Measurements from ENCODE around the gene CDKN1C.

CDKN1C gene

GRCh38 chr11:2888266-2888968 lies 2.8 kb upstream of the CDKN1C start:
- Histone ChIP-seq H3K36me3 (ENCODE audit: low read length) (no peaks in the 10 kb centered on the region), H3K4me2 (ENCODE audit: low read depth, low read length, poor library complexity, severe bottlenecking) (no peak overlapping the region), H4K20me1 (ENCODE audit: low read depth, low read length) (no peaks in the 10 kb centered on the region), H3K79me2 (ENCODE audit: insufficient read depth, low read length) (no peaks in the 10 kb centered on the region), H2AFZ (ENCODE audit: low read depth, low read length, severe bottlenecking) (no peak overlapping the region), H3K27me3 (ENCODE audit: low read length) (no peaks in the 10 kb centered on the region), H3F3A (ENCODE audit: insufficient read depth) (no peaks in the 10 kb centered on the region), H3K4me3 (ENCODE audit: insufficient read depth, low read length, poor library complexity, severe bottlenecking) (no peak overlapping the region), H3K9me3 (ENCODE audit: insufficient read depth, low read length) (no peaks in the 10 kb centered on the region), H3K9ac (ENCODE audit: low read length) (no peak overlapping the region), H3K27ac (ENCODE audit: low read depth, low read length) (no peak overlapping the region), H3K9me2 (replicated peaks; ENCODE audit: insufficient read depth, low read length) (no peaks in the 10 kb centered on the region)
- TF ChIP-seq, protein P1, sequence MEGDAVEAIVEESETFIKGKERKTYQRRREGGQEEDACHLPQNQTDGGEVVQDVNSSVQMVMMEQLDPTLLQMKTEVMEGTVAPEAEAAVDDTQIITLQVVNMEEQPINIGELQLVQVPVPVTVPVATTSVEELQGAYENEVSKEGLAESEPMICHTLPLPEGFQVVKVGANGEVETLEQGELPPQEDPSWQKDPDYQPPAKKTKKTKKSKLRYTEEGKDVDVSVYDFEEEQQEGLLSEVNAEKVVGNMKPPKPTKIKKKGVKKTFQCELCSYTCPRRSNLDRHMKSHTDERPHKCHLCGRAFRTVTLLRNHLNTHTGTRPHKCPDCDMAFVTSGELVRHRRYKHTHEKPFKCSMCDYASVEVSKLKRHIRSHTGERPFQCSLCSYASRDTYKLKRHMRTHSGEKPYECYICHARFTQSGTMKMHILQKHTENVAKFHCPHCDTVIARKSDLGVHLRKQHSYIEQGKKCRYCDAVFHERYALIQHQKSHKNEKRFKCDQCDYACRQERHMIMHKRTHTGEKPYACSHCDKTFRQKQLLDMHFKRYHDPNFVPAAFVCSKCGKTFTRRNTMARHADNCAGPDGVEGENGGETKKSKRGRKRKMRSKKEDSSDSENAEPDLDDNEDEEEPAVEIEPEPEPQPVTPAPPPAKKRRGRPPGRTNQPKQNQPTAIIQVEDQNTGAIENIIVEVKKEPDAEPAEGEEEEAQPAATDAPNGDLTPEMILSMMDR (IDR thresholded peaks at IDR 0.05; ENCODE audit: insufficient read depth, low read length, poor library complexity, severe bottlenecking), result peak; percentile 99
- TF ChIP-seq EZH2phosphoT487 (conservative IDR thresholded peaks at IDR 0.05; ENCODE audit: low read length), result no peak

DNA sequence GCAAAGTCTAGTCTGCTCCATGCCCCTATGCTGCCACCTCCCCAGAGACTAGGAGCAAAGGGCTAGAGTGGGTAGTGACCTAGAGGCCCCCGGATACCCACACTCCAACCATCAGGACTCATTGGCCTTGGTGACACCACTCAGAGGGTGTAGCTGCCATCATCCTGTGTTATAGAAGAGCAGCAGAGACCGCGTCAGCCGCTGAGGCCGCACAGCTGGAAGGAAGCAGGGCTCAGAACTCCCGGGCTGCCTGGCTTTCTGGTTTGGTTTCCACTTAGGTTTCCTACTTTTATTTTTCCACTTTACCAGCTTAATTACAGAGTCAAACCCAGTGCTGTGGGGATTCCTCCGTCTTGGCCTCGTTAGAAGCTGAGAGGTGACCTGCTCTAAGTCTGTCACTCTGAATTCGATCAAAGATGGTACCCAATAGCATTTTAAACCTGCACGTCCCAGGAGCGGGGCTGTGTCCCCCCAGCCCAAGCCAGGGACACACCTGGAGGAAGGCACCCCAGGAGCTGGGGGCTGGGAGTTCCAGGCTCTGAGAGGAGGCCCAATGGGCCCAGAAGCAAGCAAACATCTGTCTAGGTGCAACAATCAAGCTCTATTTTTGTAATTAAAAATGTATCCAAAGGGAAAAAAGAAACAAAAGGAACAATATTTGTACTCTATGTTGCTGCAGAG lies 2.1 kb upstream of the CDKN1C start:
- Histone ChIP-seq H2AFZ (ENCODE audit: low read depth, low read length, severe bottlenecking) (no peak overlapping the region), H3K4me2 (ENCODE audit: low read depth, low read length, poor library complexity, severe bottlenecking) (no peak overlapping the region), H3K79me2 (ENCODE audit: insufficient read depth, low read length) (no peaks in the 10 kb centered on the region), H3K27me3 (ENCODE audit: low read length) (no peaks in the 10 kb centered on the region), H4K20me1 (ENCODE audit: low read depth, low read length) (no peaks in the 10 kb centered on the region), H3F3A (ENCODE audit: insufficient read depth) (no peaks in the 10 kb centered on the region), H3K9ac (ENCODE audit: low read length) (no peak overlapping the region), H3K4me3 (ENCODE audit: insufficient read depth, low read length, poor library complexity, severe bottlenecking) (no peak overlapping the region), H3K36me3 (ENCODE audit: low read length) (no peaks in the 10 kb centered on the region), H3K9me2 (replicated peaks; ENCODE audit: insufficient read depth, low read length) (no peaks in the 10 kb centered on the region), H3K9me3 (ENCODE audit: insufficient read depth, low read length) (no peaks in the 10 kb centered on the region), H3K27ac (ENCODE audit: low read depth, low read length) (no peak overlapping the region)
- TF ChIP-seq, protein P1 (IDR thresholded peaks at IDR 0.05; ENCODE audit: insufficient read depth, low read length, poor library complexity, severe bottlenecking), result no peak
- no peak for TF ChIP-seq EZH2phosphoT487 (conservative IDR thresholded peaks at IDR 0.05; ENCODE audit: low read length)

DNA sequence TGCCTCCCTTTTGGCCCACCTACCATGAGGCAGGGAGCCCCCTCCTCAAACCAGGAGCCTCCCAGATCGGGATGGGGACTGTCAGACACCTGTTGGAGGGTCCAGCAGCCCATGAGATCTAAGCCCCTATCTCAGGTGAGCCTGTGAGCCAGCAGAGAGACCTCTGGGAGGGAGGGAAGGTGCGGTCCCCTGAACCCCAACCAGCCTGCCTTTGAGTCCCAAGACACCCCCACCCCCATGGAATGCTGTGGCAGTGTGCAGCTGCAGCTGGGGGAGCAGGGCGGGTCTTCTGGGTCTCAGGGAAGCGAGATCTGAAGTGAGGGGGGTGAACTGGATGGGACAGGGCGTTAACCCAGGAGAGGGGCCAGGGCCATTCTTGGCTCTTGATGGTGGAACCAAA lies 1.4 kb upstream of the CDKN1C start:
- Histone ChIP-seq H4K20me1 (ENCODE audit: low read depth, low read length) (no peaks in the 10 kb centered on the region), H3K79me2 (ENCODE audit: insufficient read depth, low read length) (no peaks in the 10 kb centered on the region), H3K36me3 (ENCODE audit: low read length) (no peaks in the 10 kb centered on the region), H3K9me2 (replicated peaks; ENCODE audit: insufficient read depth, low read length) (no peaks in the 10 kb centered on the region), H2AFZ (ENCODE audit: low read depth, low read length, severe bottlenecking) (no peak overlapping the region), H3F3A (ENCODE audit: insufficient read depth) (no peaks in the 10 kb centered on the region), H3K27me3 (ENCODE audit: low read length) (no peaks in the 10 kb centered on the region), H3K4me3 (ENCODE audit: insufficient read depth, low read length, poor library complexity, severe bottlenecking) (no peak overlapping the region), H3K27ac (ENCODE audit: low read depth, low read length) (no peak overlapping the region), H3K4me2 (ENCODE audit: low read depth, low read length, poor library complexity, severe bottlenecking) (no peak overlapping the region), H3K9ac (ENCODE audit: low read length) (no peak overlapping the region), H3K9me3 (ENCODE audit: insufficient read depth, low read length) (no peaks in the 10 kb centered on the region)
- TF ChIP-seq, protein P1 (IDR thresholded peaks at IDR 0.05; ENCODE audit: insufficient read depth, low read length, poor library complexity, severe bottlenecking), result no peak
- TF ChIP-seq EZH2phosphoT487 (conservative IDR thresholded peaks at IDR 0.05; ENCODE audit: low read length), result no peak
